HepG2 (cell line): Measurements from ENCODE around the gene WDR5B. TPM values are rescaled to one million over a fixed set of nuclear protein-coding genes. Genes with fewer than 3 reads are reported as not detected.
A peak's percentile ranks its signal among the peaks of the same experiment; 100 is the strongest.

Experiments used
- ATM ChIP-seq: fragments of 450-650 bp; IDR thresholded peaks from 2 replicates; pipeline ENCODE4 v1.7.1; 2017; ENCODE audit warnings: mild to moderate bottlenecking, borderline replicate concordance
- DZIP1 ChIP-seq: sonication (generic); formaldehyde crosslinking; IDR thresholded peaks from 2 replicates; pipeline ENCODE4 v1.5.0; 2020; ENCODE audit warnings: mild to moderate bottlenecking, missing genetic modification reagents
- GFI1 ChIP-seq: sonication (generic); formaldehyde crosslinking; IDR thresholded peaks from 2 replicates; pipeline ENCODE4 v1.5.0; 2020; ENCODE audit warnings: missing genetic modification reagents, mild to moderate bottlenecking, borderline replicate concordance
- KAT8 ChIP-seq: IDR thresholded peaks from 2 replicates; pipeline ENCODE4 v1.6.1; 2016; ENCODE audit warnings: missing genetic modification reagents, missing compliant biosample characterization
- KLF11 ChIP-seq: IDR thresholded peaks from 2 replicates; pipeline ENCODE4 v1.6.1; 2016; ENCODE audit warnings: missing compliant biosample characterization
- MLX ChIP-seq: IDR thresholded peaks from 2 replicates; pipeline ENCODE4 v1.6.1; 2016
- NFIB ChIP-seq: sonication (generic); formaldehyde crosslinking; IDR thresholded peaks from 2 replicates; pipeline ENCODE4 v1.9.0; 2021; ENCODE audit warnings: missing genetic modification reagents, mild to moderate bottlenecking, borderline replicate concordance
- NFYB ChIP-seq: sonication (generic); formaldehyde crosslinking; IDR thresholded peaks from 2 replicates; pipeline ENCODE4 v1.4.0; 2020; ENCODE audit warnings: missing genetic modification reagents
- PBX3 ChIP-seq: sonication (generic); formaldehyde crosslinking; IDR thresholded peaks from 2 replicates; pipeline ENCODE4 v1.8.1; 2023; ENCODE audit warnings: missing genetic modification reagents, inconsistent platforms, borderline replicate concordance
- SRF ChIP-seq: IDR thresholded peaks from 2 replicates; pipeline ENCODE4 v1.6.1; 2011; ENCODE audit warnings: mild to moderate bottlenecking, low read depth, low read length, moderate library complexity
- STAG1 ChIP-seq: sonication (generic); formaldehyde crosslinking; IDR thresholded peaks from 2 replicates; pipeline ENCODE4 v1.4.0; 2020; ENCODE audit warnings: missing genetic modification reagents
- THYN1 ChIP-seq: sonication (generic); formaldehyde crosslinking; IDR thresholded peaks from 2 replicates; pipeline ENCODE4 v1.8.1; 2023; ENCODE audit warnings: low read depth, mild to moderate bottlenecking, moderate library complexity, missing genetic modification reagents, borderline replicate concordance
- ZBTB37 ChIP-seq: sonication (generic); formaldehyde crosslinking; IDR thresholded peaks from 2 replicates; pipeline ENCODE4 v1.4.0; 2020; ENCODE audit warnings: mild to moderate bottlenecking, missing genetic modification reagents
- ZBTB49 ChIP-seq: sonication (generic); formaldehyde crosslinking; IDR thresholded peaks from 2 replicates; pipeline ENCODE4 v1.4.0; 2020; ENCODE audit warnings: missing genetic modification reagents, borderline replicate concordance
- ZFAT ChIP-seq: sonication (generic); formaldehyde crosslinking; conservative IDR thresholded peaks from 2 replicates; pipeline ENCODE4 v1.8.1; 2023; ENCODE audit warnings: missing genetic modification reagents, inconsistent platforms
- ZNF124 ChIP-seq: sonication (generic); formaldehyde crosslinking; IDR thresholded peaks from 2 replicates; pipeline ENCODE4 v1.4.0; 2020; ENCODE audit warnings: missing genetic modification reagents
- ZNF253 ChIP-seq: sonication (generic); formaldehyde crosslinking; IDR thresholded peaks from 2 replicates; pipeline ENCODE4 v1.8.0; 2022; ENCODE audit warnings: mild to moderate bottlenecking, missing genetic modification reagents, borderline replicate concordance
- polyA plus RNA-seq, 8 experiments: library from polyadenylated mRNA; depleted of rRNA in 3 of 8; stranded (reverse) in 7 of 8; unstranded in 1 of 8; fragments of >200 nt; fragmentation: Illumina TruSeq in 4 of 8; extraction: Trizol in 4 of 8; gene quantifications; 2 replicates each; pipeline versions ENCODE4 v1.2.1 to v1.2.3, GENCODE V29; 2011 to 2016; ENCODE audit warnings: low read depth in 4 of 8, missing spikeins in 1 of 8, mixed read lengths in 1 of 8; ENCODE audit not compliant: insufficient read depth in 1 of 8
- total RNA-seq, 5 experiments: library from RNA; depleted of rRNA; stranded (reverse); fragments of >200 nt; fragmentation: Illumina TruSeq; extraction: Trizol; gene quantifications; 2 replicates each; pipeline ENCODE4 v1.2.3, GENCODE V29; 2016; ENCODE audit warnings: low read depth in 1 of 5
- TF ChIP-seq, protein P1 (sequence below): sonication (generic); formaldehyde crosslinking; IDR thresholded peaks from 2 replicates; pipeline ENCODE4 v1.4.0; 2020; ENCODE audit warnings: missing genetic modification reagents, borderline replicate concordance

WDR5B gene
- total and polyA plus RNA-seq, 2 of the 13 experiments (the other 11 are each of a cell fraction or from before 2014, with no cell fraction given), result 2.5 to 3.6 TPM

DNA sequence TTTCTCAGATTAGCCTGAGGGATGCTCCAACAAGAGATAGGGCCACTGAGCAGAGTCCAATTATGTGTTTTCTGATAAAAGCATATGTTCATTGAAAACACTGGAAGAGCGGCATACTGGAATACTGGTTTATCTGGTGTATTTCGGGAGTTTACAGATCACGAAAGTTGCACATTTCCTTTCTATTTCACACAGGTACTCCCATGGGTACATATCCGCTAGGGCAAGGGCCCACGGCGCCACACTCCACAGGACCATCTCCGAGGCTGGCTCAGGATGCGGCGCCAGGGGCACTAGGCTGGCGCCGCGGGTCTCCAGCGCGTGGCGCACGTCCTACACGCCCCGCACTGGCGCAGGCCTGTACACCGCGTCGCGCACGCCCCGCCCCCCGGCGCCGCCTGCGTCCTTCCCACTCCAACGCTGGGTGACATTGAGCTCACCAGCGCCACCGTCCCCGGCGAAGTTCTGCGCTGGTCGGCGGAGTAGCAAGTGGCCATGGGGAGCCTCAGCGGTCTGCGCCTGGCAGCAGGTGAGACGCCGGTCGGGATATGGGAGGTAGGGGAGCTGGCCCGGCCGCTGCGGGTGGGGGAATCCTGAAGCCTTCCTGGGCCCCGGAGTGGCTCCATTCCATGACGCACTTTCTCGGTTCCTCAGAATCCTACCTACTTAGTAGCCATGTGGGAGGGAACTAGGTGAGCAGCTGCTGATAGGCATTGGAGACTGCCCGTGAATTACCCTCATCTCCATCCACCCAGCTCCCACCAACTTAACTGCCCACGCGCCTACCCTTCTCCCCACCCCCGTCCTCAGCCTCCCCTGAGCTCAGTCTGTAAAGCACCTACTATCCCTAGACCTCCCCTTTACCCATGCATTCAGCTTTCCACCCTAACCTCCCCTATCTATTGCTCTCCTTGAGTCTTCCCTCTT lies 31.8 kb downstream of the WDR5B start, which contains the start of gene FAM162A (continued):
- TF ChIP-seq NFIB (CRISPR knock-in tag), result no peak
- 0 out of 2 replicates have a peak, but pooled peaks have one; percentile 11 for TF ChIP-seq DZIP1 (CRISPR knock-in tag)
- TF ChIP-seq ZNF124 (CRISPR knock-in tag), result peak; percentile 82; the same call in 1 of the 2 replicates
- TF ChIP-seq THYN1, result 0 out of 2 replicates have a peak, but pooled peaks have one; percentile 35
- TF ChIP-seq ZBTB37 (CRISPR knock-in tag), result no peak
- TF ChIP-seq PBX3 (CRISPR knock-in tag), result peak; percentile 54; the same call in 1 of the 2 replicates
- TF ChIP-seq MLX (CRISPR knock-in tag), result peak; percentile 83
- 0 out of 2 replicates have a peak, but pooled peaks have one; percentile 28 for TF ChIP-seq ZNF253 (CRISPR knock-in tag)
- TF ChIP-seq KAT8 (CRISPR knock-in tag), result peak; percentile 87
- no peak for TF ChIP-seq SRF
- 0 out of 2 replicates have a peak, but pooled peaks have one; percentile 36 for TF ChIP-seq KLF11
- TF ChIP-seq NFYB (CRISPR knock-in tag), result 0 out of 2 replicates have a peak, but pooled peaks have one; percentile 31
- no peak; the same call in 1 of the 2 replicates for TF ChIP-seq GFI1 (CRISPR knock-in tag)
- TF ChIP-seq ZBTB49 (CRISPR knock-in tag), result no peak
- peak; percentile 67 for TF ChIP-seq STAG1
- TF ChIP-seq ZFAT (CRISPR knock-in tag), result no peak
- TF ChIP-seq ATM, result no peak
- TF ChIP-seq, protein P1, sequence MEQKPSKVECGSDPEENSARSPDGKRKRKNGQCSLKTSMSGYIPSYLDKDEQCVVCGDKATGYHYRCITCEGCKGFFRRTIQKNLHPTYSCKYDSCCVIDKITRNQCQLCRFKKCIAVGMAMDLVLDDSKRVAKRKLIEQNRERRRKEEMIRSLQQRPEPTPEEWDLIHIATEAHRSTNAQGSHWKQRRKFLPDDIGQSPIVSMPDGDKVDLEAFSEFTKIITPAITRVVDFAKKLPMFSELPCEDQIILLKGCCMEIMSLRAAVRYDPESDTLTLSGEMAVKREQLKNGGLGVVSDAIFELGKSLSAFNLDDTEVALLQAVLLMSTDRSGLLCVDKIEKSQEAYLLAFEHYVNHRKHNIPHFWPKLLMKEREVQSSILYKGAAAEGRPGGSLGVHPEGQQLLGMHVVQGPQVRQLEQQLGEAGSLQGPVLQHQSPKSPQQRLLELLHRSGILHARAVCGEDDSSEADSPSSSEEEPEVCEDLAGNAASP (CRISPR knock-in tag), result peak; percentile 78
